ENCODE results near the gene FGF18.
"Not testable (repeated sequence)": the region's sequence is repeated elsewhere in the genome, so short reads cannot be mapped to it uniquely, and the experiment has no call there.

DNA sequence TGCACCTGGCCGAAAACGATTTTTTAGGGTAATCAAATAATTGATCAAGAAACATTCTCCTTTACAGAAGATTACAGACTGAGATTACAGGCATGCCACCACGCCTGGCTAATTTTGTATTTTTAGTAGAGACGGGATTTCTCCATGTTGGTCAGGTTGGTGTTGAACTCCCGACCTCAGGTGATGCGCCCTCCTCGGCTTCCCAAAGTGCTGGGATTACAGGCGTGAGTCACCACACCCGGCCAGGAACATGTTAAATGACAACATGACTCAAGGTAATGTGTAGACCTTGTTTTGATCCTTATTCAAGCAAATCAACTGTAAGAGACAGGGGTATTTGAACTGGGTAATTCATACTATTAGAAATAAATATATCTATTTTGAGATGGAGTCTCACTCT is 35.0 kb upstream of the FGF18 start:
- TF ChIP-seq, protein P1, sequence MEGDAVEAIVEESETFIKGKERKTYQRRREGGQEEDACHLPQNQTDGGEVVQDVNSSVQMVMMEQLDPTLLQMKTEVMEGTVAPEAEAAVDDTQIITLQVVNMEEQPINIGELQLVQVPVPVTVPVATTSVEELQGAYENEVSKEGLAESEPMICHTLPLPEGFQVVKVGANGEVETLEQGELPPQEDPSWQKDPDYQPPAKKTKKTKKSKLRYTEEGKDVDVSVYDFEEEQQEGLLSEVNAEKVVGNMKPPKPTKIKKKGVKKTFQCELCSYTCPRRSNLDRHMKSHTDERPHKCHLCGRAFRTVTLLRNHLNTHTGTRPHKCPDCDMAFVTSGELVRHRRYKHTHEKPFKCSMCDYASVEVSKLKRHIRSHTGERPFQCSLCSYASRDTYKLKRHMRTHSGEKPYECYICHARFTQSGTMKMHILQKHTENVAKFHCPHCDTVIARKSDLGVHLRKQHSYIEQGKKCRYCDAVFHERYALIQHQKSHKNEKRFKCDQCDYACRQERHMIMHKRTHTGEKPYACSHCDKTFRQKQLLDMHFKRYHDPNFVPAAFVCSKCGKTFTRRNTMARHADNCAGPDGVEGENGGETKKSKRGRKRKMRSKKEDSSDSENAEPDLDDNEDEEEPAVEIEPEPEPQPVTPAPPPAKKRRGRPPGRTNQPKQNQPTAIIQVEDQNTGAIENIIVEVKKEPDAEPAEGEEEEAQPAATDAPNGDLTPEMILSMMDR (IDR thresholded peaks at IDR 0.05; ENCODE audit: insufficient read depth, low read depth, low read length) = not testable (repeated sequence)
- not testable (repeated sequence) for TF ChIP-seq EZH2 (IDR thresholded peaks at IDR 0.05; ENCODE audit: insufficient read depth, low read length)
